ENCODE results near the gene AP1S3. TPM values are rescaled to one million over a fixed set of nuclear protein-coding genes. Genes with fewer than 3 reads are reported as not detected.
A peak's percentile ranks its signal among the peaks of the same experiment; 100 is the strongest.

Gene AP1S3
- total and polyA plus RNA-seq, 5 experiments from 2014 or later: 1.3 to 2.5 (median 1.7) TPM

DNA sequence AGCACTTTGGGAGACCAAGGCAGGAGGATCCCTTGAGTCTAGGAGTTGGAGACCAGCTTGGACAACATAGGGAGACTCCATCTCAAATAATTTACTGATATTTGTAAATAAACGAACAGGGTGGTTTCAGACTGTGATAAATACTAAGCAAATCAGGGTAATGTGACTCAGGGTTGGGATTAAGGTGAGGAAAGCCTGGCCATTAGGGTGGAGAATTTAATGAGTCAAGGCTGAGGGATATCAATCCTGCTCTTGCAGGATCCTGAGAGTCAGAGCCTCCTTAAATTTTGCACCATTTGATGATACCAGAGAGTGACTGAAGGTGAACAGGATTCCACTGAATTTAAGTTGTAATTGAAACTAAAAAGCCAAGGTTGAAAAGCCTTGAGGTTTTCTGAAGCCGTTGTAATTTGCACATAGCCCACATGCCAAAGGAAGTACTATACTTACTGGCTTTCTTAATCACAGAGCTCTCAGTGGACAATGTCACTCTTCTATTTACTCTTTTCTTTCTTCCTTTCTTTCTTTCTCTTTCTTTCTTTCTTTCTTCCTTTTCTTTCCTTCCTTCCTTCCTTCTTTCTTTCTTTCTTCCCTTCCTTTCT is 28.6 kb upstream of the AP1S3 start:
- POLR2A ChIA-PET: interaction anchor here (1.3 kb wide), 1 partner anchor 79 kb away, joined by 4 read pairs; the partner anchor contains the start of gene WDFY1
- Mint-ChIP-seq H3K36me3 (peaks cover 0 to 10% (median 8%) of the 10 kb centered on the region in 3 donors), H3K9me3 (no peaks in the 10 kb centered on the region), H3K4me1 (peaks cover 15 to 24% (median 22%) of the 10 kb centered on the region in 4 donors), H3K27me3 (no peaks in the 10 kb centered on the region), H3K4me3 (peak overlapping the region in 8 of 10 donors; percentile 8 to 74 (median 49)), H3K27ac (peak overlapping the region in 5 of 10 donors; percentile 10 to 76 (median 53))
- DNase-seq: peak in 3 of 10 donors; percentile 6 to 21 (median 15)
- peak in 1 of 2 donors; percentile 45 for ATAC-seq

DNA sequence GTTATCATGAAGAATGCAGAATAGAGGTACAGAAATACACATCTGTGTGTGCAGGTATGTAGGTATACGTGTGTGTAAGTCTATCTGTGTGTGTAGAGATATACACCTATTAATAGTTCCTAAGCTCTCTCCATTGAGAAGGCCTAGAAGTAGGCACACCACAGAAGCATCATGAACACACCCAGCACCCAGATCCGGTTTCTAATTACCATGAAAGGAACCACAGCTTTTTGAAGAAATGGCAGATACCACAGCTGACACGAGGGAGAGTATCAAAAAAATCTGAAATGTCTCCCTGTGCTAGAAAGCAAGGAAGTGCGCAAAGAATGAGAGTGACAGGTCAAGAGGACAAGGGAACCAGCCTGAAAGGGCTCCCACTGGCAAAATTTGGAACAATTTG is 27.7 kb upstream of the AP1S3 start:
- H3K27ac Mint-ChIP-seq: peak overlapping the region in 2 of 10 donors; percentile 46 to 62
- peaks cover 15 to 26% (median 22%) of the 10 kb centered on the region in 4 donors for H3K4me1 Mint-ChIP-seq
- H3K4me3 Mint-ChIP-seq: peak overlapping the region in 9 of 10 donors; percentile 10 to 65 (median 49)
- H3K27me3 Mint-ChIP-seq: no peaks in the 10 kb centered on the region
- ATAC-seq: peak; percentile 93 to 97
- POLR2A ChIA-PET: interaction anchor here (0.6 to 1.3 kb wide), 2 partner anchors 75 to 80 kb away, joined by 4 read pairs; partner anchors contain the start of gene WDFY1
- DNase-seq: peak in 6 of 10 donors; percentile 7 to 77 (median 50)
- no peaks in the 10 kb centered on the region for H3K9me3 Mint-ChIP-seq
- H3K36me3 Mint-ChIP-seq: peaks cover 0 to 5% (median 3%) of the 10 kb centered on the region in 3 donors

DNA sequence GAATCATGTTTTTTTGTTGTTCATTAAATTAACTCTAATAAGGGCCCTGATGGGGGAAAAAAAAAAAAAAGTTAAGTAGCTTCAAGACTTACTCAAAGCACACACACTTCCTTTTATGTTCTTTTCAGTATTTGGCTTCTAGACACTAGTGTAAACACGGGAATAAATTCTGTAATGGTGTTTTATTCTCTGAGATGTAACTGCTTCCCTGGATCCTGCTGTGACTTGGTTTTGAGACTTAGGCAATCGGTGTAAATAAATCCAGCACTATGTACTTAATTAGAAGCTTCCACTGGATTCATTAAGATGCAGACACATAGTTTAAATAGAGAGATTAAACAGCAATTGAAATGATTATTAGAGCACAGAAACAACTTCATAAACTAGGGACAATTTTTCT is 26.1 kb upstream of the AP1S3 start:
- Mint-ChIP-seq H3K4me1 (peaks cover 15 to 26% (median 22%) of the 10 kb centered on the region in 4 donors), H3K4me3 (no peak overlapping the region), H3K27ac (no peak overlapping the region), H3K9me3 (no peaks in the 10 kb centered on the region), H3K36me3 (no peaks in the 10 kb centered on the region), H3K27me3 (no peaks in the 10 kb centered on the region)
- DNase-seq: no peak
- POLR2A ChIA-PET: no interaction called here
- no peak for ATAC-seq

DNA sequence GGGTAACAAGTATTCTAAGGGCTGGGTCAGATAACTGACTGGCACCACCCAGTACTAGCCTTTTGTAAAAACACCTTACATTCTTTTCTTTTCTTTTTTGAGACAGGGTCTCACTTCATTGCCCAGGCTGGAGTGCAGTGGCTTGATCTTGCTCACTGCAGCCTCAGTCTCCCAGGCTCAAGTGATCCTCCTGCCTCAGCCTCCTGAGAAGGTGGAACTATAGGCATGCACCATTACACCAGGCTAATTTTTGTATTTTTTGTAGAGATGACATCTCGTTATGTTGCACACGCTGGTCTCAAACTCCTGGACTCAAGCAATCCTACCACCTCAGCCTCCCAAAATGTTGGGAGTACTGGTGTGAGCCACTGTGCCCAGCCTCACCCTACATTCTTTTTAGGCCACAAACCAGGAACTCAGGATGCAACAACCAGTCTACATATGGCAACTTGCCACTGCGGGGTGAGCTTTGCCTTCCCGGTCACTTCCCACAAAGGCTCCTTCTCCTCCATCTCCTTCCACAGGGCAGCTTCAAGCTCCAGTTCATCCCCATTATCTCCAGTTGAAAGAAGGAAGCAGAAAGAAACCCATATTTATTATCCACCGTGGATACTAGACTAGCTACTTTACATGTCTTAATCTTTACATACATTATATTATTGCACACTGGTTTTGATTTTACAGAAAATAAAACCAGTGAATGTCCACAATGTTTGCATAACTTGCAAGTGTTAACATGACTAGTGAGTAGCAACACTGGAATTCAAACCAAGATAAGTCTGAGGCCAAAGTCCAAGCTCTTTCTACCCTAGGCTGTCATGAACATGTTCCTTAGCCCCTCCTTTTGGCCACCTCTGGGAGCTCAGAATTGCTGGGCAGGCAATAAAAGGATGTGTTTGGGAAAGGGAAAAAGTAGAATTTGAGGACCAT is 23.7 kb upstream of the AP1S3 start:
- Mint-ChIP-seq H3K9me3 (no peaks in the 10 kb centered on the region), H3K27ac (peak overlapping the region in 1 of 10 donors; percentile 67), H3K27me3 (no peaks in the 10 kb centered on the region), H3K4me3 (no peak overlapping the region), H3K4me1 (peaks cover 12 to 17% (median 16%) of the 10 kb centered on the region in 4 donors), H3K36me3 (no peaks in the 10 kb centered on the region)
- POLR2A ChIA-PET: no interaction called here
- DNase-seq: no peak
- ATAC-seq: no peak

DNA sequence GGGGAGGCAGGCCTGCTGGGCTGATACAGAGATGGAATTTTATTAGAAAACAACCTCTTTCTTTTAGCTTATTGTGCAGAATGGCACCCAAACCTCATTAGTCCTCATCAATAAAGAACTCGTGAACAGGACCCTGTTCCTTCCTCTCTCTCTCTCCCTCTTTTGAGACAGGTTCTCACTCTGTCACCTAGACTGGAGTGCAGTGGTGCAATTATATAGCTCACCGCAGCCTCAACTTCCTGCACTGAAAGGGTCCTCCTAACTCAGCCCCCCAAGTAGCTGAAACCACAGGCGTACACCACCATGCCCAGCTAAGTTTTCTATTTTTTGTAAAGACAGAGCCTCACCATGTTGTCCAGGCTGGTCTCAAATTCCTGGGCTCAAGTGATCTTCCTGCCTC is 21.7 kb upstream of the AP1S3 start:
- Mint-ChIP-seq H3K27me3 (no peaks in the 10 kb centered on the region), H3K4me3 (no peak overlapping the region), H3K9me3 (no peaks in the 10 kb centered on the region), H3K27ac (no peak overlapping the region), H3K36me3 (peaks cover 0 to 4% (median 2%) of the 10 kb centered on the region in 3 donors), H3K4me1 (peaks cover 0 to 4% (median under 1%) of the 10 kb centered on the region in 4 donors)
- ATAC-seq (no peak), DNase-seq (no peak)
- POLR2A ChIA-PET: no interaction called here

DNA sequence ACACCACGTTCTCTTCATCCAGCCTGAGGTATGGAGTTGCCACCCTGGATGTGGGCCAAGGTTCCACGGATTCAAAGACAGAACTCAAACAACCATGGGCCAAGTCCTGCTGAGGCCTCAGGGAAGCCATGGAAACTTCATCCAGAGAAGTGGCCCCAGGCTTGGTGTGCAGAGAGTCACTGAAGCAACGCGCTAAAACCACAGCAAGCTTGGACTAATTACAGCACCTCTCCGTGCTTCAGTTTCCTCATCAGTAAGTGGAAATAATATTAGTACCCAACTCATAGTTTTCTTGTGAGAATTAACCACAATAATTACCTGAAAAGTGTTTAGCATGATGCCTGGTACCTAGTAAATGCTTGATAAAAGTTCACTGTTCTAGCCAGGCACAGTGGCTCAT is 19.2 kb upstream of the AP1S3 start:
- POLR2A ChIA-PET: no interaction called here
- DNase-seq (no peak), ATAC-seq (no peak)
- Mint-ChIP-seq H3K36me3 (peaks cover 0 to 9% (median 4%) of the 10 kb centered on the region in 3 donors), H3K4me3 (no peak overlapping the region), H3K27ac (peak overlapping the region in 1 of 10 donors; percentile 34), H3K4me1 (peaks cover 0 to 1% (median under 1%) of the 10 kb centered on the region in 4 donors), H3K9me3 (no peaks in the 10 kb centered on the region), H3K27me3 (no peaks in the 10 kb centered on the region)

DNA sequence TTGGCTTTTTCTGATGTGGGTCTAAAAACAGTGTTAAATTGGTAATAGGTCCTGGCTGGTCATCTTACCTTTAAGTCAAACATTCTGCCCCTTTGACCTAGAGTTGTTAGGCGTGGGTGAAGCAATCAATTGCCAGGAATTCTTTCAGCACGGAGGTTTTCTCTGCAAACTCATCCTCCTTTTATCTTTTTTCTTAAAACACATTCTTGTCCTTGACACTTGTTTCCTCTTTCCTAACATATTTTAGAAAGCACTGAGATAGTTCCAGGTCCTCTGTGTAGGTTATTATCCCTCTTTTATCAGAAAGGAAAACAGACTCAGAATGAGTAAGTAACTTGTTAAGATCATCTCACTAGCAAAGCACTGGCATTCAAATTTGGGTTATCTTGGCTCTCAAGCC is 18.6 kb upstream of the AP1S3 start:
- H3K36me3 Mint-ChIP-seq: peaks cover 0 to 9% (median 4%) of the 10 kb centered on the region in 3 donors
- H3K4me3 Mint-ChIP-seq: no peak overlapping the region
- DNase-seq: no peak
- no peak for ATAC-seq
- peaks cover 0 to 4% (median 0%) of the 10 kb centered on the region in 4 donors for H3K4me1 Mint-ChIP-seq
- peak overlapping the region in 1 of 10 donors; percentile 34 for H3K27ac Mint-ChIP-seq
- POLR2A ChIA-PET: no interaction called here
- H3K9me3 Mint-ChIP-seq: peaks cover 0 to 5% (median 0%) of the 10 kb centered on the region in 9 donors
- no peaks in the 10 kb centered on the region for H3K27me3 Mint-ChIP-seq

DNA sequence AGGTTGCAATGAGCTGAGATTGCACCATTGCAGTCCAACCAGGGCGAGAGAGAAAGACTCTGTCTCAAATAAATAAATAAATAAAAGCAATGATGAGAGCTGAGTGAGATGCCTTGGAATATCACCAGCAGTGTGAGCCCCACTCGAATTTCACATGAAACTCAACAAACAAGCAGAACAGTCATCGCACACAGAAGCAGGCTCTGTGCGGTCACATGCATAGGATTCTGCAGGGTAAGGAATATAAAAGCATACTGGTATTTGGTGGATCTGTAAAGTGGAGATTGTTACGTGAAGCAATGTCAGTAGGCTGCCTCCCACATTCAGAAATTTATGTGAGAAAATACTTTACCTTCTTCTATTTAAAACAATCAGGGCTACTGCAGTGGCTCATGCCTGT is 18.0 kb upstream of the AP1S3 start:
- peaks cover 0 to 8% (median 0%) of the 10 kb centered on the region in 9 donors for H3K9me3 Mint-ChIP-seq
- ATAC-seq: no peak
- POLR2A ChIA-PET: no interaction called here
- no peaks in the 10 kb centered on the region for H3K27me3 Mint-ChIP-seq
- no peak for DNase-seq
- peaks cover 0 to 10% (median 4%) of the 10 kb centered on the region in 3 donors for H3K36me3 Mint-ChIP-seq
- H3K4me3 Mint-ChIP-seq: no peak overlapping the region
- H3K4me1 Mint-ChIP-seq: peaks cover 0 to 2% (median 0%) of the 10 kb centered on the region in 4 donors
- no peak overlapping the region for H3K27ac Mint-ChIP-seq

DNA sequence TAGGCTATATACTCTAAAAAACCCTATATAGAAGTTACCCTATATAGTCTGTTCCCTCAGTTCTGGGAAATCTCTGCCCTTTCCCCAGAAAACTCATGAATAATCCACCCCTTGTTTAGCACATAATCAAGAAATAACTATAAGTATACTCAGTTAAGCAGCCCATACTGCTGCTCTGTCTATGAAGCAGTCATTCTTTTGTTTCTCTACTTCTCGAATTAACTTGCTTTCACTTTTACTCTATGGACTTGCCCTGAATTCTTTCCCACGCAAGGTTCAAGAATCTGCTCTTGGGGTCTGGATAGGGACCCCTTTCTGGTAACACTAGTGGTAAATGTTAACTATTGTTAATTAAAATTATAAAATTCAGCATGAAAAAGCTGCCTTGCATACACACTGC is 17.4 kb upstream of the AP1S3 start:
- DNase-seq (no peak), ATAC-seq (no peak)
- Mint-ChIP-seq H3K27ac (no peak overlapping the region), H3K36me3 (peaks cover 3 to 14% (median 7%) of the 10 kb centered on the region in 3 donors), H3K4me3 (no peak overlapping the region), H3K27me3 (no peaks in the 10 kb centered on the region), H3K9me3 (peaks cover 0 to 10% (median 2%) of the 10 kb centered on the region in 9 donors), H3K4me1 (peaks cover 0 to 2% (median 0%) of the 10 kb centered on the region in 4 donors)
- POLR2A ChIA-PET: no interaction called here

DNA sequence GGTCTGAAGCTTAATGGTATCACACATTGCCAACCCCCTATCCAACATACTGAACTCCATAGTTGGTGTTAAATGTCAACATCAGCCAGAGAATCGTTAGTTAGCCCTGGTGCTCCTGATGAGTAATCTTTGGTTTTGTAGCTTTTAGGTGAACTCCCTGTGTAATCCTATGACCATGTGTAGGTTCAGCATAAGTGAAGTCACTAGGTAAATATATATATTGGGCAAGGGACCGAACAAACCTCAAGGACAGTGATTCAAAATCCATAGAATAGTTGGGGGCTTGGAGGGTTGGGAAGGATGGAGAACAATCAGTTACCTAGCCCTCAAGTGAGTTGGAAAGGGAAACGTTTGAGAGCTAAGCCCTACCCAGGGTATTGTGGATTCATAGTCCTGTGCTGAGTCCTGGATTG is 16.0 kb upstream of the AP1S3 start:
- no peak overlapping the region for H3K4me3 Mint-ChIP-seq
- H3K4me1 Mint-ChIP-seq: peaks cover 0 to 2% (median 0%) of the 10 kb centered on the region in 4 donors
- H3K27ac Mint-ChIP-seq: no peak overlapping the region
- H3K9me3 Mint-ChIP-seq: peaks cover 1 to 21% (median 5%) of the 10 kb centered on the region in 9 donors
- no peaks in the 10 kb centered on the region for H3K27me3 Mint-ChIP-seq
- ATAC-seq (no peak), DNase-seq (no peak)
- POLR2A ChIA-PET: no interaction called here
- H3K36me3 Mint-ChIP-seq: peaks cover 13 to 23% (median 14%) of the 10 kb centered on the region in 3 donors

DNA sequence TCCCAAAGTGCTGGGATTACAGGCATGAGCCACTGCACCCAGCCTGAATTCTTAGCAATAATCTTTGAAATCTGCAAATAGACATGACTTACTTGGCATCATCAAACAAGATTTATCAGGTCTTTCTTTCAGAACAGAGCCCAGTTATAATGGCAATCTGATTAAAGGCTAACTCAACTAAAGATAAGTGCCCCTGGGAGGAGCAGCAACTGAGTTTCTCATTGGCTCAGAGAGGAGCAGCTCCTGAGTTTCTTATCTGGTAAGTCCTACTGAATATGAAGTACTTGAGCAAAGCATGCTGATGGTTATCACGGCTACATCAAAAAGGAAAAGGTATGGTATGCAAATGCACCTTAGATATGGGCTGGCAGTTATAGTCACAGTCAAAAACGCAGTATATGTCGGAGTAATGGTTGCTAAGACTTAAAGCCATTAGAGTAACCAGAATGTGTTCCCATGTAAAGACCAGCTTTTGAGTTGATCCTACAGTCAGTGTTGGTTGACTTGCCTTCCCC is 15.0 kb upstream of the AP1S3 start:
- H3K27me3 Mint-ChIP-seq: no peaks in the 10 kb centered on the region
- no peak overlapping the region for H3K4me3 Mint-ChIP-seq
- H3K27ac Mint-ChIP-seq: no peak overlapping the region
- DNase-seq (no peak), ATAC-seq (no peak)
- H3K36me3 Mint-ChIP-seq: peaks cover 14 to 30% (median 21%) of the 10 kb centered on the region in 3 donors
- POLR2A ChIA-PET: interaction anchor here (0.7 kb wide), 1 partner anchor 24 kb away, joined by 7 read pairs; no protein-coding TSS in a partner anchor
- H3K4me1 Mint-ChIP-seq: peaks cover 0 to 8% (median 4%) of the 10 kb centered on the region in 4 donors
- H3K9me3 Mint-ChIP-seq: peaks cover 1 to 21% (median 7%) of the 10 kb centered on the region in 9 donors

DNA sequence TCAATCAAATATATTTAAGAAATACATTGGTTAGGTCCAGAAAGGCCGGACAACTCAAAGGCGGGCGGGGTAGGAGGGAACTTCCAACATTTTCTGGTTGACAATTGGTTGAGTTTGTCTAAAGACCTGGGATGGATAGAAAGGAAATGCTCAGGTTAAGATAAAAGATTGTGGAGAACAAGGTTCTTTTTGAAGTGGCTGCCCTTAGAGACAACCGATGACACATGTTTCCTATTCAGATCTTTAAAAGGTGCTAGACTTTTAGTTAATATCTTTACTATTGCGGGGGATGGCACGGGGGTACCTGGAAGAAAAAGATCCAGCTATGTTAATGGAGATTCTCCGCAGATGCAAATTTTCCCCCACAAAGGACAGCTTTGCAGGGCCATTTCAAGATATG is 10.0 kb upstream of the AP1S3 start:
- Mint-ChIP-seq H3K4me3 (no peak overlapping the region), H3K9me3 (peaks cover 1 to 21% (median 7%) of the 10 kb centered on the region in 9 donors), H3K4me1 (peaks cover 0 to 8% (median 5%) of the 10 kb centered on the region in 4 donors), H3K36me3 (peaks cover 10 to 21% (median 21%) of the 10 kb centered on the region in 3 donors), H3K27me3 (no peaks in the 10 kb centered on the region), H3K27ac (no peak overlapping the region)
- DNase-seq (no peak), ATAC-seq (no peak)
- POLR2A ChIA-PET: no interaction called here

Measured in naive thymus-derived CD8-positive, alpha-beta T cell (primary cell).